GM18508 (cell line): ENCODE results near the gene EFCAB6.

Source experiments
- ATAC-seq: cut with Tn5 transposase; IDR thresholded peaks from one replicate; pipeline ENCODE4 v1.9.1; 2021; ENCODE audit warnings: moderate number of reproducible peaks; ENCODE audit not compliant: insufficient read depth, unreplicated experiment

The EFCAB6 gene

GRCh38 chr22:43847376-43848289 is 35.5 kb upstream of the EFCAB6 start:
- ATAC-seq, result no peak

- no peak for ATAC-seq
Observed at GRCh38 chr22:43846966-43847365, 34.9 kb upstream of the EFCAB6 start.

- no peak for ATAC-seq
Observed at GRCh38 chr22:43845981-43846380, 33.9 kb upstream of the EFCAB6 start.

GRCh38 chr22:43844560-43845545 is 32.7 kb upstream of the EFCAB6 start:
- ATAC-seq, result no peak

DNA sequence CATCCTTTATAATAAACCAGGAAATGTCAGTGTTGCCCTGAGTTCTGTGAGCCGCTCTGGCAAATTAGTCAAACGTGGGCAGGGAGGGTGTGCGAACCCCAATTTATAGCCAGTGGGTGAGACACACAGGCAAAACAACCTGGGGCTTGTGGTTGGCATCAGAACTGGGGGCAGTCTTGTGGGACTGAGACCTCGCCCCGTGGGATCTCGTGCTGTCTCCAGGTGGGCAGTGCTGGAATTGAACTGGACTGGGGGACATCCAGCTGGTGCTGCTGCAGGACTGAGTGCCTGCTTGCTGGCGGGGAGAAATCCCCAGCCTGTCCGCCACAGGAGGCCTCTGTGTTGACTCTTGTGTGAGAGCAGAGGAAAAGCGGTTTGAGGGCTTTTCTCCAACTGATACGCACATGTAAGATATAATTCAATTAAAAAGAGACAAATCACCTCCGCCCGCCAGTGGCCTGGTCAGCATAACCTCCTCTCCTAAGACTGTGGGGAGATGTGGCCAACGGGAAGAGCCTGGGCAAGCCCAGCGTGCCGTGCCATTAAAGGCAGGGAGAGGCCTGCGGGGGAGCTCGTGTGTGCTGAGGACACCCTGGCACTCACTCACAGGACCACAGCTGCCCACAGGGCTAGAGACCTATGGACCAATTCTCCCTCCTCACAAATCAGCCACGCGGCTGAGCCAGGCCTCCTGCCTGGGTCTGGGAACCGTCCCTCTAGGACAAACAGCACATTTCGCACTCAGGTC is 31.9 kb upstream of the EFCAB6 start:
- no peak for ATAC-seq

- no peak for ATAC-seq
Observed at GRCh38 chr22:43841742-43842141, 29.6 kb upstream of the EFCAB6 start.

- ATAC-seq, result no peak
Observed at GRCh38 chr22:43840851-43841250, 28.7 kb upstream of the EFCAB6 start.

GRCh38 chr22:43840431-43840830 is 28.3 kb upstream of the EFCAB6 start:
- ATAC-seq, result no peak

GRCh38 chr22:43839781-43840180 is 27.7 kb upstream of the EFCAB6 start:
- no peak for ATAC-seq

DNA sequence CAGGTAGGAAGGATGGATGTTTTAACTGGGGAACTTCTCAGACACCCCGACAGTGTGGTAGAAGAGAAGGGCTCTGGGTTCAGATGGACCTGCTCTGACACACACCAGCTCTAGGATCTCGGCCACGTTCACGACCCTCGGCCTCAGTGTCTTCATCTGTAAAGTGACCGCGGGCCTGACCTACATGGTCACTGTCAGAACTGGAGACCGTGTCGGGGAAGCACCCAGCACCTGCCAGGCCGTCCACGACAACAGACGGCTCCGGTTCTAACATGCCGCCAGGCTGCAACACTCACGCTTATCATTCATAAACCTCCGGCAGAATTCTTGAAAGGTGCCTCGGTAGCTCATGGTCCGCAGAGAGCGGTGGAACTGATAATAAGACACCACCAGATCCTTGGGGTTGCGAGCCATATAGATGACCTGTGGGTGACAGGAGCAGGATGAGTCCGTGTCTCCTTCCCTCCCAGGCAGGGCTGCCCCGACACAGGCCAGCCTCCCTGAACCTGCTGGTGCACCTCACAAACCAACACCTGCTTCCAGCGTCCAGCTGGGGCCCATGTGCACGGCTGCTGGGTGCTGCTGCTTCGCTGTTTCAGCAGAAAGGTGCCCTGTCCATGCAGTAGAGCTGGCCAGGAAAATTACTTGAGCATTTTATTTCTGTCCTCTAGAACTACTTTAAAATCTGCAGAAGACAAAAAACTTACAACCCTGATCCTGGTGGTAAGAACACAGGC is 26.6 kb upstream of the EFCAB6 start:
- no peak for ATAC-seq

GRCh38 chr22:43838161-43838560 is 26.1 kb upstream of the EFCAB6 start:
- ATAC-seq, result no peak

- no peak for ATAC-seq
Observed at GRCh38 chr22:43837666-43838065, 25.6 kb upstream of the EFCAB6 start.

DNA sequence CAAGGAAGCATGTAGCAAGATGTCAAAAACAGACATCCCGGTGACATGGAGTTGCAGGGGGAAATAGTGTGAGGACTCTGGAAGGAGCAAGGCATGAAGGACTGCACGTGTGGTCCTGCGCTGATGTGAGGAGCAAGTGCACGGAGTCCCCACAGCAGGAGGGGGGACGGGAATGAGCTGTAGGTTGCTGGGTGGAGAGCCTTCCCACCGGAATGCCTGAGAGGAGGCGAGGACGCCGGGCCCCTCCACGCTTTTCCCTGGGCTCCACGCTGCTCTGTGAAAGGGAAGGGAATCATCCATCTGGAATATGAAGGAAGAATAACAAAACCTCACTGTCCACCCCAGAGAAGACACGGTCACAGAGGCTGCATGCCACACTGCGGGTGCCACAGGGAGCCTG is 23.6 kb upstream of the EFCAB6 start:
- ATAC-seq, result no peak

DNA sequence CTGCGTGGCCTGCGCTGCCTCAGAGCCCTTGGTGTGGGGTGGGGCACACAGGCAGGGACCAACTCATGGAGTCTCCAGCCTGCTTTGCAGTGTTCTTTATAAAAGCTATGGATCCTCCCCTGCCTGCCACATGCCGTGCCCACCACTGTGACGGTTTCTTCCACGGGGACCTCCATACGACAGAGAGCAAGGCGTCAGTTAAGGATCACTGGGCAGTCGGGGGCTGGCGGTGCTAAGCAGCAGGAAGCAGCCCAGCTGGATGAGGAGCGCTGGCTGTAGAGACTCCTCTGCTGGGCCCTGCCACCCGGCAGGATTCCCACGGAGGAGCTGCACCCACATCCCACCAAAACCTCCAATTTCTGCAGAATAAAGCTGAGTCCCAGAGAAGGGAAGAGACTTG is 23.1 kb upstream of the EFCAB6 start:
- ATAC-seq, result no peak

- no peak for ATAC-seq
Observed at GRCh38 chr22:43833286-43834240, 21.5 kb upstream of the EFCAB6 start.

DNA sequence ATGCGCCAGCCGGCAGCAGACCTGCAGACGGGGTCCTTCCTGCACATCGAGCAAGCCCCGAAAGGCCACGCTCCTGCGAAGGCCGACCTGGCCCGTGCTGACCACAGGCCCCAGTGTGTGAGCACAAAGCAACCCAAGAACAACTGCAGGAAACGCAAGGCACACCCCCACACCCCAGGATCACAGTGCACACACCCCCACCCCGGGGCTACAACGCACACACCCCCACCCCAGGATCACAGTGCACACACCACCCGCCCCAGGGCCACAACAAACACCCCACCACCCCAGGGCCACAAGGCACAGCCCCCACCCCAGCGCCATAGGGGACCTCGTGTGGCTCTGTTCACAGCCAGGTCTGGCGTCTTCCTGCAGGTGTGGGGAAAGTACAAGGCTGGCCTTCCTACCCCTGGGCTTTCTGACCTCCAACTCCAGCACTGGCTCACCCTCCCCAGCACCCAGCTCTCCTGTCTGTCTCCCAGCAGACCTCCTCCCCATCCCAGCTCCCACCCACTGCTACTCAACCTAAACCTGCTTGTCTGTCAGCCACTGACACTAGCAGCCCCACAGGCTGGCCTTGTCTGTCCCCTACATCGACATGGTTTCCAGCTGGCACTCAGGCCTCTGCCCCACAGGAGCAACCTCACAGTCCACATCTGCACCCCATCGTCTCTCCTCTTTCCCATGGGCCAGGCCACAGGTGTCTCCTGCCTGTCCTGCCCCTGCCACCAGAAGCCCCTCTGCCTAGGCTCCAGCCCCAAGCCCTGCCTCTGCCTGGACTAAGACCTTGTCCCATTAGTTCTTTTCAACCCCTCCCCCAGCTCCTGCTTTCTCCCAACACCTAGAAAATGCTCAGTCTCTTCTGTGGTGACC is 20.5 kb upstream of the EFCAB6 start:
- no peak for ATAC-seq

DNA sequence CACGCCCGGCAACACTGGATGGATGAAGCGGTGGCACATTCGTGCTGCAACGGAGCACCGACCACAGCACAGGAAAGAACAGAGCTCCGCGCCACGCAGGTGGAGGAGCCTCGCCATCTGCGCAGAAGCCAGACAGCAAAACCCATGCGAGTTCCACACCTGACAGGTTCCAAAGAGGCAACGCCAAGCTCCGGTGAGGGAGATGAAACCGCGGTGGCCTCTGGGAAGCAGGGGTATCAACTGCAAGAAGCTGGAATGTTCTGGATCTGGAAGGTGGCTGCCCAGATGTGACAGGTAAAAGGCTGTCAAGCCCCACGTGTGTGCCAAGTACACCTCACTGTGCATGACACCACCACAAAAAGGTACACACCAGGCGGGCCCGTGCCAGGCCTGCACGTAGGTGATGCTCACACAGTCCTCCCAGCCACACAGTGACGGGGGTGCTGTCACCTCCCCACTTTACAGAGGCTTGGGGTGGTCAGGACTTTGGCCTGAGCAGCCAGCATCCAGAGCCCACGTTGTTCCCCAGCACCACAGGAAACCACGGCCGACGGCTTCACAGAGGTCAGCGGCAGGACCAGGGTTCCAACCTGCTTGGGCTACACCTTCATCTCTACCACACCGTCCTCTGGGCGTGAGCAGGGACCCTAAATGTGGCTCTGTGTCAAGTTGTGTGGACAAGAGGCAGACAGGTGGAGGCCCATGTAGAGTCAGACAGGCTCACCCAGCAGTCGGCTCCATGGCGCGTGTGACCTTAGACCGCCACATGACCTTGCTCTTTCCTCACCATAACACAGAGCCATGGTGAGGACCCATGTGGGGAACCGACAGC is 19.7 kb upstream of the EFCAB6 start:
- ATAC-seq, result no peak
